PC-9 (cell line): ENCODE results near the gene ACTR1A.

ENCODE experiments used
- EZH2 ChIP-seq: fragments of 200-600 bp; sonication (generic); IDR thresholded peaks from 2 replicates; pipeline ENCODE4 v1.8.0; 2017; ENCODE audit warnings: antibody characterized with exemption, low read depth
- TF ChIP-seq, protein P1 (sequence below): fragments of 200-600 bp; sonication (generic); conservative IDR thresholded peaks from 2 replicates; pipeline ENCODE4 v1.6.1; 2017; ENCODE audit warnings: mixed run types, antibody characterized with exemption, mild to moderate bottlenecking, moderate library complexity

DNA sequence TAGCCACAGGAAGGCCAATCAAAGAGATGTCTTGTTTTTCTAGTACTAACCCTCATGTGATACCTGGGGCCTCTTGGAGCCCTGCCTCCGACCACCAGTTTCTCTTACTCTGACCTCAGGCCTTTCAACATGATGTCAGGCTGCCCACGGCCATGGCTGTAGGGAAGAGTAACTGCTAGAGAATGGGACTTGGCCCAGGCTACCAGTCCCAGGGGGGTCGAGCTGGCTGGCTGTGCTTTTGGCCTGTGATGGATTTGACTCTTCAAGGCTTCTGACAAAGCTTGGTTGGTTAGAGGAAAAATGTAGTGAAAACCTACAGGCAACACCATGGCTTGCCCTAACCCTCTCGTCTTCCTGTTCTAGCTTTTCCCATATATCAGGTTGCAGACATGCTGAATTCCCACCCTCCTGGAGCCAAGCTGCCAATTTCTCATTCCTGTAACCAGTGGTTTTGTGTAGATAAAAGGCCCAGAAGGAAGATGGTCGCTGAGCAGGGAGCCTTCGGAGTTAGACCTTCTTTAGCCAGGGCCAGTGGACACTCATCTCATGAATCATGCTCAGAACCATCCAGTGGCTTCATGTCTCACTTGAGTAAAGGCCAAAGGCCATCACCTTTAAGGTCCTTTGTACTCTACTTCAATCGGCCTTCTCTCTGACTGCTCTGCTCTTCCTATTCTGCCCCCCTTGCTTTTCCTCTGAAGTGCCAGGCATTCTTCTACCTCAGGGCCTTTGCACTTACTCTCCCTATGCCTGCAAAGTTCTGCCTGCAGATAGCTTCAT, 20.9 kb upstream of the ACTR1A start:
- TF ChIP-seq, protein P1, sequence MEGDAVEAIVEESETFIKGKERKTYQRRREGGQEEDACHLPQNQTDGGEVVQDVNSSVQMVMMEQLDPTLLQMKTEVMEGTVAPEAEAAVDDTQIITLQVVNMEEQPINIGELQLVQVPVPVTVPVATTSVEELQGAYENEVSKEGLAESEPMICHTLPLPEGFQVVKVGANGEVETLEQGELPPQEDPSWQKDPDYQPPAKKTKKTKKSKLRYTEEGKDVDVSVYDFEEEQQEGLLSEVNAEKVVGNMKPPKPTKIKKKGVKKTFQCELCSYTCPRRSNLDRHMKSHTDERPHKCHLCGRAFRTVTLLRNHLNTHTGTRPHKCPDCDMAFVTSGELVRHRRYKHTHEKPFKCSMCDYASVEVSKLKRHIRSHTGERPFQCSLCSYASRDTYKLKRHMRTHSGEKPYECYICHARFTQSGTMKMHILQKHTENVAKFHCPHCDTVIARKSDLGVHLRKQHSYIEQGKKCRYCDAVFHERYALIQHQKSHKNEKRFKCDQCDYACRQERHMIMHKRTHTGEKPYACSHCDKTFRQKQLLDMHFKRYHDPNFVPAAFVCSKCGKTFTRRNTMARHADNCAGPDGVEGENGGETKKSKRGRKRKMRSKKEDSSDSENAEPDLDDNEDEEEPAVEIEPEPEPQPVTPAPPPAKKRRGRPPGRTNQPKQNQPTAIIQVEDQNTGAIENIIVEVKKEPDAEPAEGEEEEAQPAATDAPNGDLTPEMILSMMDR: no peak
- no peak for TF ChIP-seq EZH2
